Measurements from ENCODE around the gene PECR.

DNA sequence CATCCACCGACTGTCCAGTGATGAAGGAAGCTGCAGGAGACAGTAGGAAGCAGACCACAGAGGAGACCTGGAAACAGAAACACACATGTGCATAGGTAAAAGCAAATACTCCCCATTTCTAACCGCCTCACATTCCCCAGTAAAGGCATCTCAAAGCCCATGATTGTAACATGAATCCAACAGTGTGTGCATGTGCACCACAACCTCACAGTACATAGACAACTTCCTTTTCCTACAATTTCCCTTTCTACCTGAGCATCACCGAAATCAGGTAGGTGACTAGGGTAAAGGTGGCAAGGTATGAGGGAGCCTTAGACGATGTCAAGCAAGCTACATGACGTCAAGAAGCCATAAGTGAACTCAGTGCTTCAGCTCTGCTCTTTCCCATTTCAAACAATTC lies 37.7 kb downstream of the PECR start:
- TF ChIP-seq MAX (IDR thresholded peaks at IDR 0.05), result no peak
- no peak for TF ChIP-seq RAD21 (IDR thresholded peaks at IDR 0.05; ENCODE audit: low read depth)
- no peak for TF ChIP-seq POLR2A (IDR thresholded peaks at IDR 0.05; ENCODE audit: borderline replicate concordance, extremely low read depth, insufficient read depth, insufficient read length)
- TF ChIP-seq, protein P1, sequence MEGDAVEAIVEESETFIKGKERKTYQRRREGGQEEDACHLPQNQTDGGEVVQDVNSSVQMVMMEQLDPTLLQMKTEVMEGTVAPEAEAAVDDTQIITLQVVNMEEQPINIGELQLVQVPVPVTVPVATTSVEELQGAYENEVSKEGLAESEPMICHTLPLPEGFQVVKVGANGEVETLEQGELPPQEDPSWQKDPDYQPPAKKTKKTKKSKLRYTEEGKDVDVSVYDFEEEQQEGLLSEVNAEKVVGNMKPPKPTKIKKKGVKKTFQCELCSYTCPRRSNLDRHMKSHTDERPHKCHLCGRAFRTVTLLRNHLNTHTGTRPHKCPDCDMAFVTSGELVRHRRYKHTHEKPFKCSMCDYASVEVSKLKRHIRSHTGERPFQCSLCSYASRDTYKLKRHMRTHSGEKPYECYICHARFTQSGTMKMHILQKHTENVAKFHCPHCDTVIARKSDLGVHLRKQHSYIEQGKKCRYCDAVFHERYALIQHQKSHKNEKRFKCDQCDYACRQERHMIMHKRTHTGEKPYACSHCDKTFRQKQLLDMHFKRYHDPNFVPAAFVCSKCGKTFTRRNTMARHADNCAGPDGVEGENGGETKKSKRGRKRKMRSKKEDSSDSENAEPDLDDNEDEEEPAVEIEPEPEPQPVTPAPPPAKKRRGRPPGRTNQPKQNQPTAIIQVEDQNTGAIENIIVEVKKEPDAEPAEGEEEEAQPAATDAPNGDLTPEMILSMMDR (IDR thresholded peaks at IDR 0.05 in 2 of 3, conservative IDR thresholded peaks at IDR 0.05 in 1 of 3; ENCODE audit: borderline replicate concordance in 1 of 3, insufficient read depth in 1 of 3, low read depth in 2 of 3, low read length in 2 of 3), result no peak
- no peak for TF ChIP-seq CEBPB (IDR thresholded peaks at IDR 0.05; ENCODE audit: low read depth)
- no peak for TF ChIP-seq SRF (IDR thresholded peaks at IDR 0.05; ENCODE audit: low read depth)
- TF ChIP-seq SIN3A (IDR thresholded peaks at IDR 0.05; ENCODE audit: low read depth), result no peak
- no peak for TF ChIP-seq EZH2phosphoT487 (IDR thresholded peaks at IDR 0.05; ENCODE audit: borderline replicate concordance)
- TF ChIP-seq POLR2AphosphoS5 (IDR thresholded peaks at IDR 0.05; ENCODE audit: low read depth, low read length), result no peak
- TF ChIP-seq EZH2 (IDR thresholded peaks at IDR 0.05), result no peak
